Esophagus squamous epithelium (tissue), 5 donors: ENCODE results near the gene CARS1. TPM values are rescaled to one million over a fixed set of nuclear protein-coding genes. Genes with fewer than 3 reads are reported as not detected.

Source experiments
- DNase-seq: peaks from one replicate; lab custom pipeline; 2025; lab: John Stamatoyannopoulos, UW
- H3K27ac ChIP-seq, 4 donors: fragments of 200-600 bp; sonication (generic); one replicate each; pipeline ENCODE4 v1.5.1; 2016 to 2019; ENCODE audit warnings: mild to moderate bottlenecking in 1 of 4
- H3K27me3 ChIP-seq, 4 donors: fragments of 200-600 bp; sonication (generic); 1 replicate in 3 of 4; 2 replicates in 1 of 4; pipeline versions ENCODE4 v1.5.1 to v1.6.0; 2017 to 2021; ENCODE audit warnings: antibody characterized with exemption in 1 of 4
- H3K36me3 ChIP-seq, 3 donors: fragments of 200-600 bp; sonication (generic); one replicate each; pipeline ENCODE4 v1.5.1; 2016 to 2019
- H3K4me1 ChIP-seq, 3 donors: fragments of 200-600 bp; sonication (generic); one replicate each; pipeline ENCODE4 v1.5.1; 2017 to 2019
- H3K4me3 ChIP-seq, 4 donors: fragments of 200-600 bp; sonication (generic); 1 replicate in 3 of 4; 2 replicates in 1 of 4; pipeline ENCODE4 v1.5.1; 2016 to 2019; ENCODE audit warnings: mild to moderate bottlenecking in 2 of 4, moderate library complexity in 1 of 4
- H3K9me3 ChIP-seq, 3 donors: fragments of 200-600 bp; sonication (generic); one replicate each; pipeline ENCODE4 v1.5.1; 2016 to 2019
- CTCF ChIP-seq, 6 experiments: fragments of 450-650 bp in 4 of 6; fragments of 200-600 bp in 2 of 6; sonication (generic) in 2 of 6; IDR thresholded peaks; one replicate each; pipeline ENCODE4 v1.5.1; 2016 to 2019; ENCODE audit warnings: antibody characterized with exemption in 6 of 6, mild to moderate bottlenecking in 4 of 6, moderate library complexity in 4 of 6
- POLR2A ChIP-seq, 4 donors: fragments of 450-650 bp; IDR thresholded peaks; one replicate each; pipeline ENCODE4 v1.6.1; 2017; ENCODE audit warnings: antibody characterized with exemption in 4 of 4, mild to moderate bottlenecking in 4 of 4, moderate library complexity in 3 of 4
- WGBS, 2 donors: methylation state at CpG; one replicate each; pipeline ENCODE4 v1.1.5; 2018; 5-methylcytosine and 5-hydroxymethylcytosine counted together
- intact Hi-C: fragments of 100-400 bp; cut with DNase I; formaldehyde crosslinking; loops from one replicate; pipeline ENCODE4 v1.15.0; 2022
- total RNA-seq, 4 donors: library from RNA; depleted of rRNA; stranded (reverse); fragments of >200 nt; gene quantifications; one replicate each; pipeline ENCODE4 v1.1.0, GENCODE V29; 2016
- donor health status: DM: yes; HTN: yes; CAD: no.

Gene CARS1
- total RNA-seq, 4 donors from 2014 or later: 22.7 to 35.7 (median 28.4) TPM

- Histone ChIP-seq H3K27me3 (no peaks in the 10 kb centered on the region), H3K9me3 (no peaks in the 10 kb centered on the region), H3K27ac (no peak overlapping the region), H3K4me3 (no peak overlapping the region), H3K36me3 (peaks cover 0 to 28% (median 0%) of the 10 kb centered on the region in 3 donors), H3K4me1 (peaks cover 24 to 45% (median 25%) of the 10 kb centered on the region in 3 donors)
- no peak for TF ChIP-seq CTCF (IDR thresholded peaks at IDR 0.05)
- TF ChIP-seq POLR2A (IDR thresholded peaks at IDR 0.05): no peak
- no peak for DNase-seq
- 69 to 75% methylated on average over 5 of the region's 6 CpGs for WGBS, 2 donors
- intact Hi-C loops: no loop called here
Measured at GRCh38 chr11:2996976-2997375, 60.2 kb downstream of the CARS1 start.

- 86 to 89% methylated on average over 12 of the region's 14 CpGs for WGBS, 2 donors
- H3K4me1 ChIP-seq: peaks cover 15 to 36% (median 18%) of the 10 kb centered on the region in 3 donors
- H3K9me3 ChIP-seq: no peaks in the 10 kb centered on the region
- no peak for DNase-seq
- no peak for TF ChIP-seq CTCF (IDR thresholded peaks at IDR 0.05)
- no peak for TF ChIP-seq POLR2A (IDR thresholded peaks at IDR 0.05)
- intact Hi-C loops: no loop called here
- no peak overlapping the region for H3K27ac ChIP-seq
- no peaks in the 10 kb centered on the region for H3K27me3 ChIP-seq
- H3K4me3 ChIP-seq: no peak overlapping the region
- H3K36me3 ChIP-seq: peaks cover 0 to 18% (median 0%) of the 10 kb centered on the region in 3 donors
Measured at GRCh38 chr11:2995893-2996554, 61.2 kb downstream of the CARS1 start.

GRCh38 chr11:2995031-2995561, 62.1 kb downstream of the CARS1 start:
- DNase-seq: no peak
- 40 to 100% methylated on average over 1 to 2 of the region's 13 CpGs for WGBS, 2 donors
- Histone ChIP-seq H3K9me3 (no peaks in the 10 kb centered on the region), H3K4me1 (peaks cover 5 to 36% (median 8%) of the 10 kb centered on the region in 3 donors), H3K27ac (no peak overlapping the region), H3K36me3 (peaks cover 0 to 9% (median 0%) of the 10 kb centered on the region in 3 donors), H3K4me3 (no peak overlapping the region), H3K27me3 (no peaks in the 10 kb centered on the region)
- intact Hi-C loops: no loop called here
- TF ChIP-seq POLR2A (IDR thresholded peaks at IDR 0.05) (no peak), CTCF (IDR thresholded peaks at IDR 0.05) (no peak)

GRCh38 chr11:2994336-2994730, 62.9 kb downstream of the CARS1 start:
- H3K36me3 ChIP-seq: peaks cover 0 to 1% (median 0%) of the 10 kb centered on the region in 3 donors
- H3K4me1 ChIP-seq: peaks cover 5 to 36% (median 6%) of the 10 kb centered on the region in 3 donors
- WGBS, 2 donors: 89 to 100% methylated on average over 1 to 3 of the region's 4 CpGs
- TF ChIP-seq CTCF (IDR thresholded peaks at IDR 0.05): no peak
- no peak for TF ChIP-seq POLR2A (IDR thresholded peaks at IDR 0.05)
- DNase-seq: no peak
- H3K9me3 ChIP-seq: no peaks in the 10 kb centered on the region
- no peak overlapping the region for H3K4me3 ChIP-seq
- H3K27me3 ChIP-seq: no peaks in the 10 kb centered on the region
- intact Hi-C loops: no loop called here
- no peak overlapping the region for H3K27ac ChIP-seq

- no peaks in the 10 kb centered on the region for H3K9me3 ChIP-seq
- DNase-seq: no peak
- peak overlapping the region; percentile 93 to 99 (median 99) for H3K27ac ChIP-seq
- H3K4me1 ChIP-seq: peaks cover 6 to 41% (median 17%) of the 10 kb centered on the region in 3 donors
- H3K27me3 ChIP-seq: no peaks in the 10 kb centered on the region
- intact Hi-C loops: no loop called here
- H3K36me3 ChIP-seq: no peaks in the 10 kb centered on the region
- 28 to 34% methylated on average over 4 to 5 of the region's 7 CpGs for WGBS, 2 donors
- no peak for TF ChIP-seq CTCF (IDR thresholded peaks at IDR 0.05)
- no peak for TF ChIP-seq POLR2A (IDR thresholded peaks at IDR 0.05)
- peak overlapping the region; percentile 68 to 91 (median 86) for H3K4me3 ChIP-seq
Measured at GRCh38 chr11:2992997-2993325, 64.3 kb downstream of the CARS1 start.
